GM12875 (cell line): ENCODE data around the gene BCAR3.
A peak's percentile ranks its signal among the peaks of the same experiment; 100 is the strongest.

Experiments used
- H3K4me3 ChIP-seq: one replicate; pipeline ENCODE4 v1.5.1; 2011; ENCODE audit warnings: low read depth, low read length, control low read depth
- TF ChIP-seq, protein P1 (sequence below): IDR thresholded peaks from 2 replicates; pipeline ENCODE4 v1.5.1; 2011; ENCODE audit warnings: low read depth, mild to moderate bottlenecking, control low read depth, inconsistent platforms, low read length, moderate library complexity, borderline replicate concordance; ENCODE audit not compliant: insufficient read depth

BCAR3 gene

DNA sequence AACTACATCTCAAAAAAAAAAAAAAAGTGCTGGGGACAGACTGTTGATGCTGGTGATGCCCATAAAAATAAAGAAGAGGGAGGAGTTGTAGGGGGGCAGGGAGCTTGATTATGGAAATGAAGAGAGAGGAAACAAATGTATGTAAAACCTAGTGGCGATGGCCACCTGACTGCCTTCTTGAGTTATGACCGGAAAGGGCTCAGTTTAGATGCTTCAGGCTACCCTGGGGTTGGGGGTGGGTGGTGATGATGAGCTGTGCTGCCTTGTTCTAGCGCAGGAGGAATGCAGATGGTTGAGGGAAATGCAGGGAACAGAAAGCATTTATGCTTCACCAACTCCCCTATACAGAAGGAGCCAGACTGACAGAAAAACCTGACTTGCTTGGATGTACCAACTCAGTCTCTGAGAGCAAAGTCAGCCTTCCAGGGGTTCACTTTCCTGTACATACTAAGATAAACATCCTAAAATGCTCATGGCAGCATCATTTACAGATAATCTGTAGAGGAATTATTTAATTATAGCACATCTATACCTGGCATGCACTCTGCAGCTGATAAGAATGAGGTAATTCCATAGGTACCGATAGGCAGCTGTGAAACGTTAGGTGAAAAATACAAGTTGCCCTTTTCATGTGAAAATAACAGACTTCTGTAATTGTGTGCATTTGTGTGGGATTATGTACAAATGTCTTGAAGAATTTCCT lies 8.0 kb upstream of the BCAR3 start:
- TF ChIP-seq, protein P1, sequence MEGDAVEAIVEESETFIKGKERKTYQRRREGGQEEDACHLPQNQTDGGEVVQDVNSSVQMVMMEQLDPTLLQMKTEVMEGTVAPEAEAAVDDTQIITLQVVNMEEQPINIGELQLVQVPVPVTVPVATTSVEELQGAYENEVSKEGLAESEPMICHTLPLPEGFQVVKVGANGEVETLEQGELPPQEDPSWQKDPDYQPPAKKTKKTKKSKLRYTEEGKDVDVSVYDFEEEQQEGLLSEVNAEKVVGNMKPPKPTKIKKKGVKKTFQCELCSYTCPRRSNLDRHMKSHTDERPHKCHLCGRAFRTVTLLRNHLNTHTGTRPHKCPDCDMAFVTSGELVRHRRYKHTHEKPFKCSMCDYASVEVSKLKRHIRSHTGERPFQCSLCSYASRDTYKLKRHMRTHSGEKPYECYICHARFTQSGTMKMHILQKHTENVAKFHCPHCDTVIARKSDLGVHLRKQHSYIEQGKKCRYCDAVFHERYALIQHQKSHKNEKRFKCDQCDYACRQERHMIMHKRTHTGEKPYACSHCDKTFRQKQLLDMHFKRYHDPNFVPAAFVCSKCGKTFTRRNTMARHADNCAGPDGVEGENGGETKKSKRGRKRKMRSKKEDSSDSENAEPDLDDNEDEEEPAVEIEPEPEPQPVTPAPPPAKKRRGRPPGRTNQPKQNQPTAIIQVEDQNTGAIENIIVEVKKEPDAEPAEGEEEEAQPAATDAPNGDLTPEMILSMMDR: no peak
- H3K4me3 ChIP-seq: no peak overlapping the region

DNA sequence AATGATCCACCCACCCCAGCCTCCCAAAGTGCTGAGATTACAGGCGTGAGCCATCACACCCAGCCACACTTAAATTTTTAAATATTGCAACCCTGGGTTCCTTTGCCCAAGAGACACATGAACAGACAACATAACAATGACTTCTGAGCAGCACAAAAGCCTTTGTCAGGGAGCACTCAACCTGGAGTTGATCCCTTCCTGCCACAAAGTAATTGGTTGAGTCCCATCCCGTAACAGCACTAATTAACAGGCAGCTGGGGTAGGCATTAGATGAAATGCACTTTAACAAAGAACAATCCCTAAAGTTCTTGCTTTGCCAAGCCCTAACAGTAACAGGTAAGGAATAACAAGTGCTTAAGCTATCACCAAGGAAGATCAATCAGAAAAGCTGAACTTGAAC lies 5.9 kb upstream of the BCAR3 start:
- H3K4me3 ChIP-seq: no peak overlapping the region
- TF ChIP-seq, protein P1: no peak

DNA sequence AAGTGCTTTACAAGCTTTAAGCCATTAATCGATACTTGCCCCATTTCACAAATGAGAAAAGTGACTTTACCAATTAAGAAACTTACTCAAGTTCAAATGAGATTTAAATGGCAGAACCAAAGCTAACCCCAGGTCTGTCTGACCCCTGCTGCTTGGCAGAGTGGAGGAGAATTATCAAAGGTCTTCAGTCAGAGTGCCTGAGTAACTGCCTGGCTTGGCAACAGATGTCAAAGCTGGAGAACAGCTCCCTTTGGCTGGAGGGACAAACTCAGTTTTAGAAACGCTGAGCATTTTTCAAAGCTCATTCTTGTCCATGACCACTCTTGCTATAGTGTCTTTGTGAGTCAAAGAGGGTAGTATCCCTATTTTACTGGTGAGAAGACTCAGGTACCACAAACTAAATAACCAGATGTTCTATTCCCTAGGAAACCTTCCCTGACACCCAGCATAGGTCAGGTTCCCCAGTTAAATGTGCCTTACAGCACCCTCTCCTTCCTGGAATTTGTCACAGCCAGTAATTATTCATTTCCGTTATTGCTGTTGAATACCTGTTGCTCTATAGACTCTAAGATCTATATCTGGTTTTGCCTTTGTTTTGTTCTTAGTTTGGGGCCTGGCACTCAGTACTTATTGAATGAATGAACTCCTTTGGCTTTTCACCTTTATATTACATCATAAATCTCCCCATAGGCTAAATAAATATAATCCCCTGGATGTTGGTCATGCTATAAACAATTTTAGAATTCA lies 5.0 kb upstream of the BCAR3 start:
- TF ChIP-seq, protein P1: no peak
- no peak overlapping the region for H3K4me3 ChIP-seq

DNA sequence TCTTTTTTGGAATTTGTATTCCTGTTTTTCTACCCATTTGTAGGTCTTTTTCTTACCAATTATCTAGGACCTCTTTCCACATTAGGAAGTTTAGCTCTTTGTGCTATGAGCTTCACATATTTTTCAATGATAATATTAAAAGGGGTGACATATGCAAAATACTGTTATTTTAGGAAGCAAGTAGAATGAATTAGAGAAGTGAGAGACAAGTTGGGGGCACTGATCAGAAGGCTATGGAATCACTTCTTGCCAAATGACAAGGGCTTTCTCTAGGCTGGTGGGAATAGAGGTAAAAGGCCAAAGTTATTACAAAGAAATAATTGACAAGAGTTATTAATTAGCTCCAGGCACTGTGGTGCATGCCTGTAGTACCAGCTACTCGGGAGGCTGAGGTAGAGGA lies 4.3 kb upstream of the BCAR3 start:
- H3K4me3 ChIP-seq: no peak overlapping the region
- TF ChIP-seq, protein P1: no peak

DNA sequence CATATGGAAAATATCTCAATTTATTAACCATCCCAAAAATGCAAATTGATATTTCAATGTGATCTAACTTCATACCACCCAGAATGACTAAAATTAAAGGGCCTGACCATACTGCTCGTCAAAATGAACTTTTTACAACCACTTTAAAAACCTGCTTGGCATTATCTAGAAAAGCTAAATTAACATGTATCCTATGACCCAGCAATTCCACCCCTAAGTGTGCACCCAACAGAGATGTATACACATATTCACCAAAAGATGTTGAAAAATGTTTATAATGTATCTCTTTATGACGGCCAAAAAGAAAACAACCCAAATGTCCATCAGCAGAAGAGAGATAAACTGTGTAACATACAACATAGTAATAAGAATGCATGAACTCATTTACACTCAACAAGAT lies 1.6 kb upstream of the BCAR3 start:
- TF ChIP-seq, protein P1: no peak
- H3K4me3 ChIP-seq: no peak overlapping the region

DNA sequence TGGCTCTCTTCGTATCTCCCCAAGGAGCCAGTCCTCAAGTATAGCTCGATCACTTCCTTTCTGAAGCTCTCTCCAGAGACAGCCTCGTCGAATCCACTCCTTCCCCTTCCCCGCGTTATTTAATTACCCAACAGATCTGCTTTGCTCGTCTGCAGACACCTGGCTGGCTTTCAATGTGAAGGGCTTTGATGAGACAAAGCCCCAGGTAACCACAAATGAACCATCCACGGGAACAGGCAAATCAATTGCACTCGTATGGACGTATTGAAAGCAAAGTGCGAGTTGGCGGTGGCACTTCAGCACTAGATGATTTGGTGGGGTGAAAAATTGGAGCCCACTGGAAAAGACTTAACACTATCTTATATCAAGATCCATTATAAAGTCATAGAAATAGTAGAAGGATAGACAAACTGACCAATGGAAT lies 364 bp upstream of the BCAR3 start:
- TF ChIP-seq, protein P1: no peak

DNA sequence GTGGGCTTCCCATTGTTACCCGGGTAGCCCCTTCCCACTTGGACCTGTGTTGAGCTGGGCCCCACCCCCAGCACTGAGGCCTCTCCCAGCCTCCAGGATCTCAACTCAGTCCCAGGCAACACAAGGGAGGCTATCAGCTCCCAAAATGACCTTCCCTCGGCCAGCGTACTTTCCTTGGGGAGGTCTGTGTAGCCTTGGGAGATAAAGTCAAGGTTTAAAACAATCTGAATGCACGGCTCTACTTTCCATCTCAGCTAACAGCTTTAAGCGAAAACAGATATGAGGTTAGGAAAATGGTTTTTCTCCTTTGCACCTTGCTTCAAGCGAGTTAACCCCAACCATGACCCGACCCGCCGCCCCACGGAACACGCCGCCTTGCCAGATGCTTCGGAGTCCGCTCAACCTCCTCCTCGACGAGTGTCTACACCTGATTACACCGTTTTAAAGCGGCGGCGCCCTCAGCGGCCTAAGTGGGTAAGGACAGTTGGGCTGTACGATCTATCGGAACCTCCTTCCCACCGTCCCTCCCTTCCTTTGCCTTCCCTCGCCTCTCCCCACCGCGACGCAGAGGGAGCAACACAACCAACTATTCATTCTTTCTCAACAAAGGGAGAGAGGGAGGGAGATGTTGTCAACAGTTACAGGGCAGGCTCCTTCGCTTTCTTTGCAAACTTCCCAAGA lies 1.1 kb downstream of the BCAR3 start:
- peak overlapping the region; percentile 58 for H3K4me3 ChIP-seq
- TF ChIP-seq, protein P1: peak; percentile 73

More for the DNA sequence above, 364 bp upstream of the BCAR3 start:
- peak overlapping the region; percentile 58 for H3K4me3 ChIP-seq
